H1 (cell line): Measurements from ENCODE around the gene CSRP3. TPM values are rescaled to one million over a fixed set of nuclear protein-coding genes. Genes with fewer than 3 reads are reported as not detected.

Experiments used
- CTCF ChIA-PET: fragments of 300-600 bp; sonication (Branson Sonifier 250); formaldehyde crosslinking; loops from one replicate; lab custom pipeline; 2021; ENCODE audit not compliant: partially characterized antibody; lab: Charles Lee
- POLR2A ChIA-PET: fragments of 300-600 bp; sonication (Branson Sonifier 250); formaldehyde crosslinking; loops from one replicate; lab custom pipeline; 2021; ENCODE audit warnings: inconsistent platforms; ENCODE audit not compliant: partially characterized antibody; lab: Charles Lee
- DNase-seq, 2 experiments: peaks; one replicate each; pipeline versions ENCODE4 v3.0.0 to v3.0.0-alpha.2; 2010 to 2022; ENCODE audit warnings: low spot score in 2 of 2, low read depth in 1 of 2, mixed read lengths in 1 of 2
- FAIRE-seq: peaks from 2 replicates; lab custom pipeline; 2011; peaks lifted over from hg19 to GRCh38; lab: Jason Lieb, UNC
- H2AFZ ChIP-seq: 2 replicates; pipeline ENCODE4 v1.8.1; 2012; ENCODE audit warnings: low read length, inconsistent platforms
- H2AK5ac ChIP-seq: 2 replicates; pipeline ENCODE4 v1.6.1; 2013; ENCODE audit warnings: low read depth, low read length
- H2BK120ac ChIP-seq: replicated peaks from 2 replicates; pipeline ENCODE3; 2013; ENCODE audit warnings: low read depth, low read length, inconsistent platforms
- H2BK12ac ChIP-seq: 2 replicates; pipeline ENCODE4 v1.6.1; 2013; ENCODE audit warnings: low read depth, low read length
- H2BK15ac ChIP-seq: 2 replicates; pipeline ENCODE4 v1.6.1; 2013; ENCODE audit warnings: low read length
- H2BK20ac ChIP-seq: 2 replicates; pipeline ENCODE4 v1.6.1; 2013; ENCODE audit warnings: low read length
- H2BK5ac ChIP-seq: 2 replicates; pipeline ENCODE4 v1.6.1; 2013; ENCODE audit warnings: low read depth, low read length
- H3K14ac ChIP-seq: 2 replicates; pipeline ENCODE4 v1.6.1; 2013; ENCODE audit warnings: inconsistent platforms; ENCODE audit not compliant: insufficient read length
- H3K18ac ChIP-seq: 2 replicates; pipeline ENCODE4 v1.6.1; 2013; ENCODE audit warnings: low read length; ENCODE audit errors: extremely low read depth
- H3K23ac ChIP-seq: 2 replicates; pipeline ENCODE4 v1.6.1; 2013; ENCODE audit warnings: inconsistent platforms; ENCODE audit not compliant: insufficient read length
- H3K23me2 ChIP-seq: 2 replicates; pipeline ENCODE4 v1.6.1; 2013; ENCODE audit warnings: low read depth, low read length
- H3K27ac ChIP-seq: 2 replicates; pipeline ENCODE4 v1.6.1; 2011; ENCODE audit warnings: low read depth, low read length, inconsistent platforms
- H3K27me3 ChIP-seq, 4 experiments: replicated peaks in 1 of 4; 1 replicate in 1 of 4; 2 replicates in 3 of 4; pipeline versions ENCODE4 v1.6.1 to v1.8.1; 2011 to 2013; ENCODE audit warnings: low read length in 3 of 4, mild to moderate bottlenecking in 3 of 4, inconsistent platforms in 2 of 4, mixed read lengths in 2 of 4, moderate library complexity in 1 of 4; ENCODE audit not compliant: control insufficient read depth in 3 of 4, insufficient read depth in 3 of 4; ENCODE audit errors: extremely low read depth in 1 of 4
- H3K36me3 ChIP-seq, 4 experiments: 2 replicates each; pipeline versions ENCODE4 v1.6.1 to v1.8.1; 2011 to 2013; ENCODE audit warnings: mild to moderate bottlenecking in 4 of 4, low read length in 3 of 4, moderate library complexity in 2 of 4, control low read depth in 1 of 4, inconsistent platforms in 1 of 4; ENCODE audit not compliant: insufficient read depth in 4 of 4, control insufficient read depth in 2 of 4
- H3K4ac ChIP-seq: replicated peaks from 2 replicates; pipeline ENCODE3; 2013; ENCODE audit warnings: low read length, low read depth, mixed read lengths, inconsistent platforms; ENCODE audit not compliant: insufficient read length
- H3K4me1 ChIP-seq, 4 experiments: replicated peaks in 1 of 4; 1 replicate in 1 of 4; 2 replicates in 3 of 4; pipeline versions ENCODE4 v1.6.1 to v1.8.1; 2011 to 2013; ENCODE audit warnings: low read length in 3 of 4, inconsistent platforms in 2 of 4, mixed read lengths in 1 of 4; ENCODE audit not compliant: insufficient read depth in 4 of 4, control insufficient read depth in 3 of 4
- H3K4me2 ChIP-seq, 2 experiments: 2 replicates each; pipeline versions ENCODE4 v1.6.1 to v1.8.1; 2011 to 2013; ENCODE audit warnings: low read depth in 2 of 2, low read length in 2 of 2, control low read depth in 1 of 2, inconsistent platforms in 1 of 2, mild to moderate bottlenecking in 1 of 2; ENCODE audit not compliant: insufficient read depth in 1 of 2
- H3K4me3 ChIP-seq, 4 experiments: fragments of 200-600, 300-600 bp in 1 of 4; sonication (generic), shearing (Covaris generic), sonication (Bioruptor Twin) in 1 of 4; 2 replicates each; pipeline versions ENCODE4 v1.5.1 to v1.8.1; 2011 to 2016; ENCODE audit warnings: low read length in 4 of 4, low read depth in 3 of 4, control low read depth in 2 of 4, inconsistent platforms in 2 of 4, mild to moderate bottlenecking in 2 of 4, mixed read lengths in 1 of 4, moderate library complexity in 1 of 4; ENCODE audit not compliant: insufficient read depth in 2 of 4; ENCODE audit errors: extremely low read depth in 1 of 4
- H3K56ac ChIP-seq: replicated peaks from 2 replicates; pipeline ENCODE3; 2013; ENCODE audit warnings: low read depth, mild to moderate bottlenecking, mixed read lengths, low read length, inconsistent platforms; ENCODE audit not compliant: insufficient read length
- H3K79me1 ChIP-seq: 2 replicates; pipeline ENCODE4 v1.6.1; 2013; ENCODE audit warnings: low read depth, low read length, control low read depth
- H3K79me2 ChIP-seq, 2 experiments: 2 replicates each; pipeline versions ENCODE4 v1.6.1 to v1.8.1; 2012 to 2013; ENCODE audit warnings: low read length in 2 of 2, mild to moderate bottlenecking in 2 of 2, inconsistent platforms in 1 of 2; ENCODE audit not compliant: insufficient read depth in 2 of 2, control insufficient read depth in 1 of 2
- H3K9ac ChIP-seq, 4 experiments: replicated peaks in 1 of 4; 1 replicate in 1 of 4; 2 replicates in 3 of 4; pipeline versions ENCODE4 v1.6.1 to v1.8.1; 2011 to 2013; ENCODE audit warnings: low read depth in 3 of 4, low read length in 3 of 4, control low read depth in 2 of 4, mild to moderate bottlenecking in 2 of 4, moderate library complexity in 2 of 4, inconsistent platforms in 1 of 4; ENCODE audit errors: extremely low read depth in 1 of 4
- H3K9me3 ChIP-seq, 2 experiments: 2 replicates each; pipeline versions ENCODE4 v1.6.1 to v1.8.1; 2012 to 2013; ENCODE audit warnings: mild to moderate bottlenecking in 2 of 2, moderate library complexity in 2 of 2, control low read depth in 1 of 2, inconsistent platforms in 1 of 2, low read depth in 1 of 2, low read length in 1 of 2, mixed read lengths in 1 of 2; ENCODE audit not compliant: insufficient read depth in 2 of 2
- H4K20me1 ChIP-seq, 2 experiments: replicated peaks in 1 of 2; 2 replicates each; pipeline versions ENCODE3 to v1.8.1; 2011 to 2013; ENCODE audit warnings: inconsistent platforms in 2 of 2, low read length in 2 of 2, mild to moderate bottlenecking in 1 of 2; ENCODE audit not compliant: insufficient read depth in 2 of 2, control insufficient read depth in 1 of 2
- H4K5ac ChIP-seq: 2 replicates; pipeline ENCODE4 v1.6.1; 2013; ENCODE audit warnings: low read length, low read depth, mixed read lengths, inconsistent platforms; ENCODE audit not compliant: insufficient read length
- H4K8ac ChIP-seq: 2 replicates; pipeline ENCODE4 v1.8.0; 2013; ENCODE audit warnings: mild to moderate bottlenecking, moderate library complexity, low read length, inconsistent platforms; ENCODE audit not compliant: insufficient read depth; ENCODE audit errors: extremely low read depth
- H4K91ac ChIP-seq: replicated peaks from 2 replicates; pipeline ENCODE3; 2013; ENCODE audit warnings: low read length, mixed read lengths, inconsistent platforms; ENCODE audit not compliant: insufficient read length
- GABPA ChIP-seq: IDR thresholded peaks from 2 replicates; pipeline ENCODE4 v1.6.1; 2011; ENCODE audit warnings: mild to moderate bottlenecking, low read length, moderate library complexity, borderline replicate concordance; ENCODE audit not compliant: insufficient read depth
- JUN ChIP-seq: IDR thresholded peaks from 2 replicates; pipeline ENCODE4 v1.6.1; 2011; ENCODE audit warnings: low read depth, mild to moderate bottlenecking, improper control_type of control experiment, low read length
- KDM1A ChIP-seq: fragments of 200-600, 300-600 bp; sonication (generic); IDR thresholded peaks from 2 replicates; pipeline ENCODE4 v1.7.1; 2016; ENCODE audit warnings: mild to moderate bottlenecking, low read length, borderline replicate concordance
- NANOG ChIP-seq: IDR thresholded peaks from 2 replicates; pipeline ENCODE4 v1.6.1; 2011; ENCODE audit warnings: low read length, low read depth, mild to moderate bottlenecking, inconsistent platforms; ENCODE audit not compliant: insufficient read depth, poor library complexity, severe bottlenecking
- TEAD4 ChIP-seq: IDR thresholded peaks from 2 replicates; pipeline ENCODE4 v1.6.1; 2012; ENCODE audit warnings: low read depth, low read length, inconsistent platforms, mixed read lengths
- WGBS, 2 experiments: shearing (Covaris generic) in 1 of 2; methylation state at CpG; one replicate each; pipeline versions ENCODE4 v1.1.6 to v1.1.7; 2013 to 2015; ENCODE audit warnings: low lambda C conversion rate in 2 of 2, mixed read lengths in 2 of 2, inconsistent platforms in 1 of 2, low coverage in 1 of 2, missing lambda C conversion rate in 1 of 2; ENCODE audit not compliant: insufficient replicate concordance in 2 of 2, insufficient coverage in 1 of 2, insufficient read length in 1 of 2; ENCODE audit errors: extremely low coverage in 1 of 2, missing lambda C conversion rate in 1 of 2; 5-methylcytosine and 5-hydroxymethylcytosine counted together
- polyA plus RNA-seq, 7 experiments: library from polyadenylated mRNA; depleted of rRNA in 3 of 7; stranded (reverse) in 5 of 7; unstranded in 2 of 7; fragments of >200 nt in 5 of 7; fragments of 200-250 nt in 2 of 7; gene quantifications; 1 replicate in 5 of 7; 2 replicates in 1 of 7; 4 replicates in 1 of 7; pipeline versions ENCODE4 v1.2.1 to v1.2.3, GENCODE V29; 2011 to 2013; ENCODE audit warnings: missing spikeins in 2 of 7, mixed read lengths in 2 of 7
- total RNA-seq: library from RNA; stranded (reverse); fragmentation: NEBNext Ultra II Directional; extraction: Animal tissue kit (Norgen Biotek cat#: 25700); gene quantifications from 2 replicates; pipeline ENCODE4 v1.2.1, GENCODE V29; 2021
- TF ChIP-seq, protein P1 (sequence below), 3 experiments: IDR thresholded peaks; 1 replicate in 2 of 3; 2 replicates in 1 of 3; pipeline versions ENCODE4 v1.5.1 to v1.6.1; 2011; ENCODE audit warnings: low read length in 3 of 3, mild to moderate bottlenecking in 3 of 3, inconsistent platforms in 2 of 3, low read depth in 1 of 3, moderate library complexity in 1 of 3; ENCODE audit not compliant: insufficient read depth in 1 of 3; ENCODE audit errors: control extremely low read depth in 1 of 3
- TF ChIP-seq, protein P2 (sequence below): IDR thresholded peaks from 2 replicates; pipeline ENCODE4 v1.6.1; 2012; ENCODE audit warnings: low read length, inconsistent platforms

Gene CSRP3
- total and polyA plus RNA-seq, 2 of the 8 experiments (the other 6 are each of a cell fraction or from before 2014, with no cell fraction given): not detected

DNA sequence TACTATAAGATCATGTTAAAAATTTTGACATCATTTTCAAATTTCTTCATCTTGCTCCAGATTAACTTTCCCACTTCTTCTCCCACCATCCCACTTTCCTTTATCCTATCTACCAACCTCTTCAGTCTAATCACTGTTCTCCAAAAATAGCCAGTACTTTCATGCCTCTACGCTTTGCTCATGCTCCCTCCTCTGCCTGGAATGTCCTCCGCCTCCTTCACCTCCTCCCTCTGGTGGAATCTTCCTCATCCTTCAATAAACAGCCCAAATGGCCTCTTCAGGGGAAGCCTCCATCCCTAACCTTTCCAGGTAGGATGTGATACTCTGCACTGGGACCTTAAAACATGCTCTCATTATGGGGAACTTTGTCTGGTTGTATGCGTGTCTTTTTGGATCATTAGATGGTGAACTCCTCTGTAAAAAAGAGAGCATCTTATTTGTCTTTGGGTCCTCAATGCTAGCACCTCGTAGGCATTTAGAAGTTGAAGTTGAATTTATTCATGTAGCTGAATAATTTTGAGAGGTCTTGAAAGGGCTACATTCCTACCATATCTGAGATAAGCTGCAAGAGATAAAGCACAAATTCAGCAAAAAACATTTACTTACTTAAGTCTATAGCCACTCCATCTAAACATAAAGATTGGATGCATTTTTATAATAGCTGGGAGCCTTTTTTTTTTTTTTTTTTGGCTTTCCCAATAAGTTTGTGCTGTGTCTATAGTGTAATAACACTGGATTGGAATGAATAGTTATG, 8.0 kb upstream of the CSRP3 start:
- Histone ChIP-seq H2BK15ac (no peak overlapping the region), H2BK120ac (no peak overlapping the region), H3K4me3 (no peak overlapping the region), H2BK12ac (no peak overlapping the region), H2AK5ac (no peak overlapping the region), H3K79me1 (no peaks in the 10 kb centered on the region), H2BK5ac (no peak overlapping the region), H3K23me2 (0 out of 2 replicates have a peak, but pooled peaks cover 3% of the 10 kb centered on the region), H2AFZ (no peak overlapping the region), H4K20me1 (no peaks in the 10 kb centered on the region), H3K14ac (no peak overlapping the region), H4K91ac (no peak overlapping the region), H3K23ac (no peak overlapping the region), H3K18ac (no peak overlapping the region), H2BK20ac (no peak overlapping the region), H3K27ac (no peak overlapping the region), H3K27me3 (no peaks in the 10 kb centered on the region), H3K79me2 (no peaks in the 10 kb centered on the region), H3K4me1 (peaks cover 0 to 5% (median 2%) of the 10 kb centered on the region in 4 experiments; a peak in 3 of 7 replicates), H4K8ac (no peak overlapping the region), H3K4ac (no peak overlapping the region), H3K9me3 (no peaks in the 10 kb centered on the region), H4K5ac (no peak overlapping the region), H3K4me2 (no peak overlapping the region), H3K9ac (no peak overlapping the region), H3K56ac (no peak overlapping the region), H3K36me3 (no peaks in the 10 kb centered on the region)
- POLR2A ChIA-PET: no interaction called here
- CTCF ChIA-PET: interaction anchor here (0.6 to 1.2 kb wide), 3 partner anchors 133 to 519 kb away, joined by 3 read pairs; no protein-coding TSS in a partner anchor
- DNase-seq (no peak), FAIRE-seq (no peak)
- WGBS, 2 experiments: 83% methylated on average over 4 of the region's 4 CpGs; no CpG with 5 or more reads in 1 of the 2 experiments
- no peak for TF ChIP-seq NANOG
- TF ChIP-seq JUN: no peak
- TF ChIP-seq, protein P1, sequence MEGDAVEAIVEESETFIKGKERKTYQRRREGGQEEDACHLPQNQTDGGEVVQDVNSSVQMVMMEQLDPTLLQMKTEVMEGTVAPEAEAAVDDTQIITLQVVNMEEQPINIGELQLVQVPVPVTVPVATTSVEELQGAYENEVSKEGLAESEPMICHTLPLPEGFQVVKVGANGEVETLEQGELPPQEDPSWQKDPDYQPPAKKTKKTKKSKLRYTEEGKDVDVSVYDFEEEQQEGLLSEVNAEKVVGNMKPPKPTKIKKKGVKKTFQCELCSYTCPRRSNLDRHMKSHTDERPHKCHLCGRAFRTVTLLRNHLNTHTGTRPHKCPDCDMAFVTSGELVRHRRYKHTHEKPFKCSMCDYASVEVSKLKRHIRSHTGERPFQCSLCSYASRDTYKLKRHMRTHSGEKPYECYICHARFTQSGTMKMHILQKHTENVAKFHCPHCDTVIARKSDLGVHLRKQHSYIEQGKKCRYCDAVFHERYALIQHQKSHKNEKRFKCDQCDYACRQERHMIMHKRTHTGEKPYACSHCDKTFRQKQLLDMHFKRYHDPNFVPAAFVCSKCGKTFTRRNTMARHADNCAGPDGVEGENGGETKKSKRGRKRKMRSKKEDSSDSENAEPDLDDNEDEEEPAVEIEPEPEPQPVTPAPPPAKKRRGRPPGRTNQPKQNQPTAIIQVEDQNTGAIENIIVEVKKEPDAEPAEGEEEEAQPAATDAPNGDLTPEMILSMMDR (IDR thresholded peaks at IDR 0.05; ENCODE audit: control extremely low read depth in 1 of 3, insufficient read depth in 1 of 3, low read depth in 1 of 3, low read length in 3 of 3): 0 out of 4 replicates have a peak, but pooled peaks of 1 of the 3 experiments have one; percentile 4
- TF ChIP-seq, protein P2, sequence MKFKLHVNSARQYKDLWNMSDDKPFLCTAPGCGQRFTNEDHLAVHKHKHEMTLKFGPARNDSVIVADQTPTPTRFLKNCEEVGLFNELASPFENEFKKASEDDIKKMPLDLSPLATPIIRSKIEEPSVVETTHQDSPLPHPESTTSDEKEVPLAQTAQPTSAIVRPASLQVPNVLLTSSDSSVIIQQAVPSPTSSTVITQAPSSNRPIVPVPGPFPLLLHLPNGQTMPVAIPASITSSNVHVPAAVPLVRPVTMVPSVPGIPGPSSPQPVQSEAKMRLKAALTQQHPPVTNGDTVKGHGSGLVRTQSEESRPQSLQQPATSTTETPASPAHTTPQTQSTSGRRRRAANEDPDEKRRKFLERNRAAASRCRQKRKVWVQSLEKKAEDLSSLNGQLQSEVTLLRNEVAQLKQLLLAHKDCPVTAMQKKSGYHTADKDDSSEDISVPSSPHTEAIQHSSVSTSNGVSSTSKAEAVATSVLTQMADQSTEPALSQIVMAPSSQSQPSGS: no peak
- no peak for TF ChIP-seq KDM1A
- TF ChIP-seq GABPA: no peak
- TF ChIP-seq TEAD4: peak; percentile 69; the same call in 1 of the 2 replicates
